Esophagus squamous epithelium (tissue), 4 donors: Measurements from ENCODE around the gene LAMB3.

Source experiments
- CTCF ChIP-seq, 6 experiments: fragments of 450-650 bp in 4 of 6; fragments of 200-600 bp in 2 of 6; sonication (generic) in 2 of 6; IDR thresholded peaks; one replicate each; pipeline ENCODE4 v1.5.1; 2016 to 2019; ENCODE audit warnings: antibody characterized with exemption in 6 of 6, mild to moderate bottlenecking in 4 of 6, moderate library complexity in 4 of 6
- POLR2A ChIP-seq, 4 donors: fragments of 450-650 bp; IDR thresholded peaks; one replicate each; pipeline ENCODE4 v1.6.1; 2017; ENCODE audit warnings: antibody characterized with exemption in 4 of 4, mild to moderate bottlenecking in 4 of 4, moderate library complexity in 3 of 4

- TF ChIP-seq CTCF (IDR thresholded peaks at IDR 0.05) = no peak
- TF ChIP-seq POLR2A (IDR thresholded peaks at IDR 0.05) = no peak
Observed at GRCh38 chr1:209618756-209619420, 33.3 kb downstream of the LAMB3 start.
